CD4-positive, alpha-beta T cell treated with Interleukin-6 at 100 ng/mL for 8 hours (primary cell): ENCODE data around the gene NPIPB6.

ENCODE experiments used
- DNase-seq: peaks from one replicate; pipeline ENCODE4 v3.0.0-alpha.2; 2020; ENCODE audit warnings: mixed read lengths, low spot score

The NPIPB6 gene

DNA sequence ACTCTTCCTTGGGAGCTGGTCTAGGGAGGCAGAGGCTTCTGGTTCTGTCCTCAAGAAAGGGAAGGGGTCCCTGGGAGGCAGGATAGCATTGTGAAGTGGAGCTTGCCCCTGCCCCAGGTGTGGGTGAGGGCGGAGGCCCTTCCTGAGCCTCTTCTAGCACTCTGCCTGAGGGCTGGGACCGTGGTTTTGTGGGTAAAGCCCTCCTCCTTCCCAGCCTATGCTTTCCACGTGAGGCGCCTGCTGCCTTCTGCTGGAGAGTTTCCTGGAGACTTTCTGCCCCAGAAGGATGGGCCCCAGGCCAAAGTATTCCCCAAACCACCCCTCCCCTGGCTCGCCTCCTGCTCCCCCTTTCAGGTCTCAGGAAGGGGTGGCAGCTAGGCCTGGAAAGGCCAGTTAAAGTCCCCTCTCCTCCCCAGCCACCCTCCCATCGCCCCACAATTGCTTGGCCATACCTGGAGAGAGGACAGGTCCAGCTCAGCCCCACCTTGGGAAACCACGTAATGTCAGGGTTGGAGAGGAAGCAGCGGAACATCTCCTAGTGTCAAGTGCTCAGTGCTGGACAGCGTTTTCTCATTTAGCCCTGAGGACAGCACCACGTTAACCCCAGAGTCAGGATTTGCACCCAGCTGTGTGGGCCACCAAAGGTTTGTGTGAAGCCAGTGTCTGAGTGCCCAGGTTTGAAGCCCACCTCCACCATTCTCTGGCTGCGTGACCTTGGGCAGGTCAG lies 65.4 kb downstream of the NPIPB6 start:
- peak; percentile 31 for DNase-seq

DNA sequence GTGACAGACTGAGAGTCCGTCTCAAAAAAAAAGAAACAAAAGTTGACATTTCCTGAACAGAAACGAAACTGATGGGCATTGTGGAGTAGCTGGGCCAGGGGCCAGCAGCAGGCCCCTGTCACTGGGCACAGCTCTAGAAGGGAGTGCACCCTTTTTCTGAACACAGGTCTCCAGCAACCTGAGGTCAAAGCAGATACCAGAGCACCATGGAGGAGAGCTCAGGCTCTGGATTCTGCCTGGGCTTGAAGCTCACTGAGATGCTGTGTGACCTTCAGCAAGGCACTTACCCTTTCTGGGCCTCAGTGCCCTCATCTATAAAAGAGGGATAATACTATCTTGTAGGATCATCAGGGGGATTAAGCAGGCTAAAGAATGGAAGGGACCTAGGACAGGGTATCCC lies 66.0 kb downstream of the NPIPB6 start:
- no peak for DNase-seq

DNA sequence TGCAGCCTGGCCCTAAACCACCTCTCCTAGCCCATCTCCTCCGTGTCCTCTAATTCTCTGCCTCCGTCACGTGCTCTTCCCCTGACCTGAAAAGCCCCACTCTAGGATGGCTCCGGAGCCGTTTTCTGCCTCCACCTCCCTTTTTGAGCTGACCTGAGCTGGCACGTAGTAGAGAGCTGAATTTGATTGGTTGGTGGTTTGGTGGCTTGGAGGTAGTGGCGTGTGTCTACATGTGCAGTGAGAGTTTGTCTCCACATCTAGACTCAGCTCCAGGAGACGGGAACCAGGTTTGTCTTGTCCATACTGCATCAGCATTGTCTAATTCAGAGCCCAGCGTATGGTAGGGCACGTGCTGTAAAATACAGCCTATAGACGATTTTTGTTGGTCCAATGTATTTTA lies 68.0 kb downstream of the NPIPB6 start:
- no peak for DNase-seq

DNA sequence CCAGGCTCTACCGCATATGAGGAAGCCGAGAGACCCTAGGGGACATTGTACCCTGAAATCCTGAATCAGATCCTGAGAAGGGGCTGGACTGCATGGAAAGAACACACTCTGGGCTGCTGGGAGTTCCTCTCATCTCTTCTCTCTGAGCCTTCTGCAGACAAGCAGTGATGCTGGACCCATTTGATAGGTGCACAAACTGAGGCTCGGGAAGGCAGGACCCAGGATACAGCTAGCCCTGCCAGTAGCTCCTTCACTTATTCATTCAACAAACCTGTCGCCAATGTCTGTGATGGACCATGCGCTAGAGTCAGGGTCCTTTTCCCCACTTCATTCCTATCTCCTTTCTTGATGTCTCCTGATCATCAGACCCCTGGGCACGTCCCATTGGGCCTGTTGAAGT lies 69.1 kb downstream of the NPIPB6 start:
- DNase-seq, result no peak

DNA sequence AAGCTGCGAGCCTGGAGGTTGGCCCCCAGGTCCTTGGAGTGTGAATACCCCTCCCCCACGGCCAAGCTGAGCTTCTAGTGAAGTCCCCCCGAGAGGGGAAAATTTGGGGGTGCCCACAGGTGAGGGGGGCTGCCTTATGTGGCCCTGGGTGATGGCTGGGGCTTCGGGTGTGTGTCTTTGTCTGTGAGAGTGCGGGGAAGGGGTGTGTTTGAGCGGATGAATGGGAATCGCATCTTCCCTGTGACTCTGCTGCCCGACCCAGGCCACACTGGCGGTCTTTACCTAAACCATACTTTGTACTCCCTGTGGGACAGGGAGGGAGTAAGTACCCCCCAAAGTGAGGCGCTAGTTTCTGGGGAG lies 69.7 kb downstream of the NPIPB6 start:
- DNase-seq, result no peak

DNA sequence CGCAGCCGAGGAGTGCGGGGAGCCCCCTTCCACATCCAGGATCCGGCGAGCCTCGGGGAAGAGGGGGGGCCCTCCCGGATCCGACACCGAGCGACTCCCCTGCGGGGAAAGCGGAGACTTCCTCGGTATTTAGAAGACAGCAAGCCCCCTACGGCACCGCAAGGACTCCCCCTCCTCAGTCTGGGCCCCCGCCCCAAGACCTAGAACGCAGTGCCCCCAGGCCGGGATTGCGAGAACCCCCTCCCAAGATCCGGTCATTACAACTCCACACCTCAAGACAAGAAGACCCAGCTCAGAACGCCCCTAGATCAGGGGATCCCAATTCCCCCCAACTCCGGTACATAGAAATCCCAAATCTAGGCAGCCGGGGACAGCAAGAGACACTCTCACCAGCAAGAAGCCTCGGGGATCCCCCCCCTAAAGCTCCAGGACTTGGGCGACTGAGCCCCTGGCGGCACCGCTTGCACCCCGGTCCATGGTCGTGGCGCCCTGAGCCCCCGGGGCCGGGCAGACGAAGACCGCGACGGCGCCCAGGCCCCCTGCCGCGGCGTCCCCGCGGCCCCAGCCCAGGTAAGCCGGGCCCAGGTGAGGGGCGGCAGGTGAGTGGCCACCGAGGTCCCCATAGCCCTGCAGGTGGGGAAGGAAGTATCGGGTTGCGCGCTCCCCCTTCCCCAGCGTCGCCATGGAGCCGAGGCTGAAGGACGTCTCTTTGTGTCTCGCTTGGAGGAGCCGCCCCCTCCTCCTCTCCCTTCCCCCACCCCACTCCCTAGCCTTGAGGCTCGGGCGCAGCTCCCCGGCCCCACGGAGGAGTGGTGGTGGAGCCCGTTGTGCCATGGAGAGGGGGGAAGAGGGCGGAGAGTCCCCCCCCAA lies 70.3 kb downstream of the NPIPB6 start:
- DNase-seq, result peak; percentile 26
